ENCODE data around the gene CDC123. TPM values are rescaled to one million over a fixed set of nuclear protein-coding genes. Genes with fewer than 3 reads are reported as not detected.

Gene CDC123
- 73.0 and 128 TPM in 2 replicates for total RNA-seq

DNA sequence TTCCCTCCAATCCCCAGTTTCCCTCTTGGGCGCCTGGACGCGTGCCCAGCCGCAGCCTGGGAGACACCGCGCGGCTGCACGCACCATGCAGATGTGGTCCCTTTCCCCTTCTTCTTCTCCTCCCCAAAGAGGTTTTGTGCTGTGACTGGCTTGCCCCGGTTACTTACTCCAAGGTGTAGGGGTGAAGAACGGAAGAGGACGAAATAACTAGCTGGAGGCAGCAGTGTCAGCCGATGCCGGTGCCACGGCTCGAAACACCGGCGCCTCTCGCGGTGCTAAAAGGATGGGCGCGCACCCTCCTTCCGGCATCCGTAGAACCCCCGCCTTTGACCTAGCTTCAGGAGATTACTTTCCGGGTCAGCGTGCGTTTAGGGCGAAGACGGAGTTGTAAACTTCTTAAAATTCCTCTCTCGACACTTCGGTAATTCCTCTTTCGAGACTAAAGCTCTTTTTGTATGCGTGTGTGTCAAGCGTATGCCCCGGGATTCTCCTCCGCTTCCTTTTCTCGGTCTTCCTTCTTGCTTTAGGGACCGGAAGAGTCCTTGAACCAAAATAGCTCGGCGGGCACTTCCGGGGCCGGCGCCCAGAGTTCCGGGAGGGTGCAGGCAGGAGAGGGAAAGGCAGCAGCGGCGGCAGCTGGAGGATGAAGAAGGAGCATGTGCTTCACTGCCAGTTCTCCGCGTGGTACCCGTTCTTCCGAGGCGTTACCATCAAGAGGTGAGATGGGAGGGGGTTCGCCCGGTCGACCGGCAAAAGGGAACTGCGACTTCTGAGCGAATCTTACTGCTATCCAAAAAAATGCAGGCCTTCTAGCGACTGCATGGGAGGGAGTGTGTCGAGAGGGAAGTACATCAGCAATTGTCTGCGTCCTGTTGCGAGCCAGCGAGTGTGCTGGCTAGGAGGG is at the start of gene CDC123, which contains the start of gene NUDT5:
CDC123 (plus strand) TSS at position 586 of the 904 bp plus-strand sequence; CDS start at position 644, 58 bp downstream.
NUDT5 (minus strand) TSS at position 289 of the 904 bp plus-strand sequence. CDS start 9,600 bp downstream, outside the sequence.

Other genes with a start within 250 kb of the CDC123 start
- 4.8 and 7.2 TPM in 2 replicates for gene UPF2, start 153.4 kb upstream of the CDC123 start, total RNA-seq
- gene DHTKD1, start 127.2 kb upstream of the CDC123 start, total RNA-seq = 25.1 and 25.9 TPM in 2 replicates
- gene SEC61A2, start 66.5 kb upstream of the CDC123 start, total RNA-seq = 6.4 and 13.6 TPM in 2 replicates
- gene NUDT5, start 297 bp upstream of the CDC123 start, total RNA-seq = 50.7 and 66.8 TPM in 2 replicates
- 2.0 and 4.6 TPM in 2 replicates for gene CAMK1D, start 153.4 kb downstream of the CDC123 start, total RNA-seq